ENCODE measurements around the gene VPS37C.

VPS37C gene

GRCh38 chr11:61133145-61133544 lies 28.1 kb downstream of the VPS37C start:
- DNase-seq (ENCODE audit: low read depth, low spot score), result no peak

GRCh38 chr11:61132646-61133045 lies 28.6 kb downstream of the VPS37C start:
- no peak for DNase-seq (ENCODE audit: low read depth, low spot score)

DNA sequence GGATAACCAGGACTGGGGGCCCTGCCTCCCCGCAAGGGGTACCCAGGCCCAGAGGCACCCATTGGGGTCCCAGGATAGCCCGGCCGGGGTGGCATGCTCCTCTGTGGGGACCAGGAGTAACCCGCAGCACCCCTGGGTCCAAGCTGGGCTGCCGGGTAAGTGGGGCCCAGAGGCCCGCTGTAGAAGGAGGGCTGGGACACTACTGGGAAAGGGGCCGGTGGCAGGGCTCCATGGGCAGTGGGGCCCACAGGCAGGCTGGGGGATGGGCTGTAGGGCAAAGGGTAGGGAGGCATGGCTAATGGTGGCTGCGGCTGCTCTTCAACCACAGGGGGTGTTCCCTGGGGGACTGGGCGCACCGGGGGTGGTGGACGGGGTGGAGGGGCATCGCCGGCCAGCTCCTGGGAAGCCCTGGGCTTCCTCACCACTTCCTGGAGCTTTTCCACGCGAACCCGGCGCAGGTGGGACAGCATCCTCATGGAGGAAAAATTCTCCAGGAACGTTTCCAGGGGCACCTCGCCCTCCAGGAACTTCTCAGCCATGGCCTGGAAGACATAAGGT lies 29.1 kb downstream of the VPS37C start:
- no peak for DNase-seq (ENCODE audit: low read depth, low spot score)

- DNase-seq (ENCODE audit: low read depth, low spot score), result no peak
Measured at GRCh38 chr11:61131586-61131985, 29.6 kb downstream of the VPS37C start.

DNA sequence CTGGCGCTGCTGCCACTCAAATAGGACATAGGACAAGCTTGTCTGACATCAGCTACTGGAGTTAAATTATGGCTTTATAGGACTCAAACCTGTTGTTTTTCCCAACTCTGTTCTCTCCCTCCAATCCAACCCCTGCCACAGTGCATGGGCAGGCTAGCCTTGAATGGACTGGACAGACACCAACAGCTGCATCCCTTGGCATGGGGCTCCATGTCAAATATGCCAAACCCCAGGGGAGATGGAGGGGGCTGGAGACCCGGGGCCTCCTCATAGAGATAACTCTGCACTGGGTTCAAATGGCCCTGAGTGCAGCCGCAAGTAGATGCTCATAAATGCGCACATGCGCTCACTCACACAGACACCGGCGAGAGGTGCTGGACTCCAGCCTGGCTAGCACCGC lies 30.0 kb downstream of the VPS37C start:
- DNase-seq (ENCODE audit: low read depth, low spot score), result no peak

DNA sequence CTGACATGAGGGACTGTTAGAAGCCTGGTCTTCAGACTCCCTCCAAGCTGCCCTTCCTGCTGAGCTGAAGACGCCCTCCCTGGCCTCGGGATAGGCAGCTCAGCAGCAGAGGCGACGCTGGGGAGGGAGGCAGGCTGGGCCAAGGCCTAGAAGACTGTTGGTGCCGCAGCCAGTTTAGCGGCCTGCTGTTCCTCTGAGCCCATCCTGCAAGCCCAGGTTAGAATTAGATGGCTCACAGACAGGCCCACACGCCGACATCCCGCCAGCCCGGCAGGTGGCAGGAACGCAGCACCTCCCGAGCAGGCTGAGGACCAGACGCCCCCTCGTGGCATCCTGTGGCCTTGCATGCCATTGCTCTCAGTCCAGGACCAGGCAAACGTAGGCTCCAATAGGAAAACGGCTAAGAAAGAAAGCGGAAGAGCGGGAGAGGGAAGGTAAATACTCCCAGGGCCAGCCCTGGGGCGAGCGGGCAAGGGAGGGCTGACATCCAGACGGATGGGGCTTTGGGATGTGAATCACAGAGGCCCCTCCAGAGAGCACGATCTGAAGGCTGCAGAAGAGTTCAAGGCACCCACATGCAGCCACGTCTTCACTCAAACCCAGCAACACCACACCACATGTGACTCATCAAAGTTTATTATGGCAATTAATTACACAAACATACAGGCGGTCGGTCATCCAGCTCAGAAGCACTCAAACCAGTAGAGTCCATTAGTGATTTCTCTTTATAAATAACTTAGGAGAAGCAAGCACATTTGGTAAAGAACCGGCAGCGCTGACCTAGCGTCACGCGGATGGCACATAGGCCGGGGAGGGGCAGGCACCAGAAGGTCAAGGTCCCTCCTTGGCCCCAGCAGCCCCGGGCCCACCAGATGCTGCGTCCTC lies 31.3 kb downstream of the VPS37C start:
- peak; percentile 81 for DNase-seq (ENCODE audit: low read depth, low spot score)

DNA sequence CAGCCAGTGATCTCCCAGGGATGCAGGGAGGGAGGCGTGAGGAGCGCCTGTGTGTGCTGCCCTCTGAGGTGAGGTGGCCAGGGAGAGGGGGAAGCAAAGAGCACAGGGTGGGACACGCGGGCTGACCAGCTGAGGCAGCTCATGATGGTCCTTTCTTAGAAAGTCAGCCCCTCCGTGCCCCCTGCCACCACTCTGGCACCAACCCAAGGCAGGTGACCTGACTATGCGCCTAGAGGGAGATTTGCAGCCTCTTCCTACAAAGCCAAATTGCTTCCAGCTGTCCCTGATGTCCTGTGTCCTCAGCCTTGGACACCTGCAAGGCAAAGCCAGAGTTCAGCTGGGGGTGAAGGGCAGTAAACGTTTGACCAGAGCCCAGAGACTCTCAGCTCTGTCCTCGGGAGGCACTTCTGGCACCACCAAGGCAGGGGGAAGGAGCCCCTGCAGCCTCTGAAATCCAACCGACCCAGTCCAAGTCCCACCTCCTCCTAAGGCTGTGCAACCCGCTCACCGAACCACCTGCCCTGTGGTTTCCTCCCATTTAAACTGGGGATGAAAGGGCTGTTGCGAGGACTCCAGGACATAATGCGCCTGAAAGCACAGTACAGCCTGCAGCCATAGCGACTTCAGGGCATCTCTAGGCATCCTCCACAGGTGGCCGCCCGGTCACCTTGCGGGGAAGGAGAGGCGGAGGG lies 32.1 kb downstream of the VPS37C start:
- DNase-seq (ENCODE audit: low read depth, low spot score), result no peak

DNA sequence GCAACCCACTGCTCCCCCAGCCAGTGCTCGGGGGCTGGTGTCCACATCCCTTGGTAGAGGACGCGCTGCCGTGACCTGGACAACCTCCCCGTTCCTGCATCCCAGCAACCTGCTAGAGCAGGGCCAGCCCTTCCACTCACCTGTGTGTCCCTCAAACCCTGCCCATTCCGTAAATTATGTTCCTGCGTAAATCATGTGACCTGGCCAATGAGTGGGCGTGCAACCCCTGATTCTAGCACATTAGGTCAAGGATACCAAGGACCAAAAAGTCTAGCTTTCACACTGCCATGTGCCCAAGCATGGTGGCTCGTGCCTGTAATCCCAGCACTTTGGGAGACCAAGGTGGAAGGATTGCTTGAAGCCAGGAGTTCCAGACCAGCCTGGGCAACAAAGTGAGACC lies 33.2 kb downstream of the VPS37C start:
- no peak for DNase-seq (ENCODE audit: low read depth, low spot score)

GRCh38 chr11:61126256-61126655 lies 35.0 kb downstream of the VPS37C start:
- no peak for DNase-seq (ENCODE audit: low read depth, low spot score)

- no peak for DNase-seq (ENCODE audit: low read depth, low spot score)
Measured at GRCh38 chr11:61125310-61125684, 35.9 kb downstream of the VPS37C start.

GRCh38 chr11:61124574-61125309 lies 36.5 kb downstream of the VPS37C start:
- no peak for DNase-seq (ENCODE audit: low read depth, low spot score)

GRCh38 chr11:61123775-61124571 lies 37.3 kb downstream of the VPS37C start:
- no peak for DNase-seq (ENCODE audit: low read depth, low spot score)

DNA sequence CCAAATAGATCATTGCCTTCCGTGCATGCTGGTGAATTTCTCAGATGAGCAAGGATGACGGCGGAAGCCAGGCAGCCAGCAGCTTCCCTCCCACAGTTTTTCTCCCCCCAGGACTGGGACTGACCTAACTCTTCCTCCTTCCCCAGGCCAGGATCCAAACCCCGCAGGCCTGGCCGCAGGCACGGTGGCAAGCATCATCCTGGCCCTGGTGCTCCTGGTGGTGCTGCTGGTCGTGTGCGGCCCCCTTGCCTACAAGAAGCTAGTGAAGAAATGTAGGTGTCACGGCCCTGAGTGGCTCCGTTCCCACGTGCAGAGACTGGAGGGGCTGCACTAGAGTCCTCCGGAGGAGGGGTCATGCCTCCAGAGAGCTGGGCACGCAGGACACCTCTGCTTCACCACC lies 38.5 kb downstream of the VPS37C start:
- DNase-seq (ENCODE audit: low read depth, low spot score), result no peak

DNA sequence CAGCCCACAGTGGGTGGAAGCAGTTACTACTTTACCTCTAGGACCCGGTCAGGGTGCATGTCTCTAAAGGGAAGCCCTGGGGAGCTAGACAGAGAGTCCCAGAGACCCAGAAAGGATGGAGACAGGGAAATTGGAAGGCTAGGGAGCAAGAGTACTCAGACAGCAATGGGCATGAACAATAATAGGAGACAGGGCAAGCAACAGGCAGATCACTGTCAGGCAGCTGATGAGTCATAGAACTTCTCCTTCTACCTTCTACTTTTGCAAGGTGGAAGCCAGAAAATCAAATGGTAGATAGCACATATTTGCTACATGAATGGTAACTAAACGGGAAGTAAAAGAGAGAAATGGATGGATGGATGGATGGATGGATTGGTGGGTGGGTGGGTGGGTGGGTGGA lies 39.3 kb downstream of the VPS37C start:
- no peak for DNase-seq (ENCODE audit: low read depth, low spot score)

GRCh38 chr11:61121192-61121831 lies 39.9 kb downstream of the VPS37C start:
- DNase-seq (ENCODE audit: low read depth, low spot score), result no peak

- DNase-seq (ENCODE audit: low read depth, low spot score), result no peak
Measured at GRCh38 chr11:61120706-61121191, 40.5 kb downstream of the VPS37C start.

- DNase-seq (ENCODE audit: low read depth, low spot score), result no peak
Measured at GRCh38 chr11:61120099-61120705, 41.0 kb downstream of the VPS37C start.

- DNase-seq (ENCODE audit: low read depth, low spot score), result no peak
Measured at GRCh38 chr11:61119571-61119970, 41.7 kb downstream of the VPS37C start.

DNA sequence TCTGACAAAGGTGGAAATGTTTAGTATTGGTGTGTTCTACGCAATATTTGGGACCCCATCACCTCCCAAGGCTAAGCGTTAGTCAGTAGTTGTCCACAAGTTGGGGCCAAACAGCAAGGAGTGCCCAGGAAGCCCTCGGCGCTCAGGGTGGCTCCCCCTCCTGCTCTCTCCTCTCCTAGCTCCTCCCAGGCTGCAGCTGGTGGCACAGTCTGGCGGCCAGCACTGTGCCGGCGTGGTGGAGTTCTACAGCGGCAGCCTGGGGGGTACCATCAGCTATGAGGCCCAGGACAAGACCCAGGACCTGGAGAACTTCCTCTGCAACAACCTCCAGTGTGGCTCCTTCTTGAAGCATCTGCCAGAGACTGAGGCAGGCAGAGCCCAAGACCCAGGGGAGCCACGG lies 42.2 kb downstream of the VPS37C start:
- DNase-seq (ENCODE audit: low read depth, low spot score), result no peak

DNA sequence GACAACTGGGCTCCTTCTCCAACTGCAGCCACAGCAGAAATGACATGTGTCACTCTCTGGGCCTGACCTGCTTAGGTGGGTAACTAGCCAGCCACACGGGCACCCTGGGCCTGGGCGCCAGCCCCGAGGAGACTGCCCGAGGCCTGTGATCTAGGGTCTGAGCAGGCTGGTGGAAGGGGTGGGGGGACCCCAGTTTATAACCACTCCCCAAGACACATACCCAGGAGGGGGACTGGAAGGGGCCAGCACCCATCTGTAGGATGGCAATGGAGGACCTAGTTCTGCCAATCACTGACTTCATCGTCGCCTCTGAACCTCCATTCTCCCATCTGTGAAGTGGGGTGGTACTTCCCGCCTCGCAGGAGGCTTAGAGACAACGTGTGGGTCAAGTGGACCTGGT lies 42.8 kb downstream of the VPS37C start:
- DNase-seq (ENCODE audit: low read depth, low spot score), result no peak

All from activated naive CD8-positive, alpha-beta T cell treated with anti-CD3 and anti-CD28 coated beads, Interleukin-2, amount 50 U/mL, for 16 hours (primary cell).